Measurements from ENCODE around the gene ALDH18A1.

GRCh38 chr10:95644901-95645300, 11.6 kb downstream of the ALDH18A1 start:
- TF ChIP-seq CTCF (IDR thresholded peaks at IDR 0.05) (no peak), POLR2A (IDR thresholded peaks at IDR 0.05) (no peak)

All from ovary (tissue), 3 donors.